ENCODE measurements around the gene C16orf82.
"Not testable (repeated sequence)": the region's sequence is repeated elsewhere in the genome, so short reads cannot be mapped to it uniquely, and the experiment has no call there.

Gene C16orf82

DNA sequence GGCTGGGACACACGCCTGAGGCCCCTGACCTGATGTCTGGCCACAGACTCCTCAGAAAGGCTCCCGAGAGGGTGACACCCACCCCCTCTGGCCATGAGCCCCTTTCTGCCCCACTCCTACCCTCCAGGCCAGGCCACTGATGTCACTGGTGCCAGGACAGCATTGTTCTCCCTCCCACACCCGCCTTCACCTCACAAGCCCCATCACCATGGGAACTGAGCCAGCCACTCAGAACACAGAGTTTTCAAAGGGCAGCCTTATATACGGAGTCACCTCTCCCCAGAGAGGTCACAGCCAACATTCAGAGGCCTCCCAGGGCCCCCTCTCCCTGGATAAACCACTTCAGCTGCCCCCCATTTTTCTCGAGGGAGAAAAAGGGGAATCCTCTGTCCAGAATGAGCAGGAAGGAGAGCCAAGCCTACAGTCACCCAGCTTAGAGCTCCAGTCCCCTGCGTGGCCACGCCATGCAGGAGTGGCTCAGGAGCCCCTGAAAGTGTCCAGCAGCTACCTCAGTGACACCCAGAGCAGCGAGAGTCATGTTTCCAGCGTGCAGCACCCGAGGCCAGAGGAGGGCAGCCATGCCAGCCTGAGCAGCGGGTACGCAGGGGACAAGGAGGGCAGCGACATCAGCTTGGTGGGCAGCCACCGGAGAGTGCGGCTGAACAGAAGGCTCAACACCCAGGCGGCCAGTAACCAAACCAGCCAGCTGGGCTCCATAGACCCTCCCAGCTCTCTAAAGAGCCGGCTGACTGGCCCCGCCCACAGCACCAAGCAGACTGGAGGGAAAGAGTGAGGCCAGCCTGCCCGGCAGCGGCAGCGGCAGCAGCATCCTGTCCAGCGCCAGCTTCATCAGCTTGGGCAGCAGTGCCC is at the start of gene C16orf82:
C16orf82 (plus strand) TSS at position 260 of the 870 bp plus-strand sequence.
- no peak for DNase-seq (ENCODE audit: low spot score)

GRCh38 chr16:27020031-27020430 is 46.7 kb upstream of the C16orf82 start:
- no peak for DNase-seq (ENCODE audit: low spot score)

DNA sequence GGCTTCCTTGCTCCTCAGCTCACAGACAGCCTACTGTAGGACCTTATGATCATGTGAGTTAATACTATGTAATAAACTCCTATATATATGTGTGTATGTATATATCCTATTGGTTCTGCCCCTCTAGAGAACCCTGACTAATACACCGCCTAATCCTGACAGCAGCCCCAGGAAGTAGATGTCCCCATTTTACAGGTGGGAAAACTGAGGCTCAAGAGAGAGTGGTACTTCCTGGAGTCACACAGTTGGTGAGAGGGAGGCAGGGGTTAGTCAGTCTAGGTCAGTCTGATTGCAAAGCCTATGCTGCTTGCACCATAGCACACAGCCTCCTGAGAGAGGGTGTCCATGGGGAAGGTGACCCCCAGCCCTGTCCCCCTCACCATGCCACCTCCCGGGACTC is 42.7 kb upstream of the C16orf82 start:
- DNase-seq (ENCODE audit: low spot score) = no peak

DNA sequence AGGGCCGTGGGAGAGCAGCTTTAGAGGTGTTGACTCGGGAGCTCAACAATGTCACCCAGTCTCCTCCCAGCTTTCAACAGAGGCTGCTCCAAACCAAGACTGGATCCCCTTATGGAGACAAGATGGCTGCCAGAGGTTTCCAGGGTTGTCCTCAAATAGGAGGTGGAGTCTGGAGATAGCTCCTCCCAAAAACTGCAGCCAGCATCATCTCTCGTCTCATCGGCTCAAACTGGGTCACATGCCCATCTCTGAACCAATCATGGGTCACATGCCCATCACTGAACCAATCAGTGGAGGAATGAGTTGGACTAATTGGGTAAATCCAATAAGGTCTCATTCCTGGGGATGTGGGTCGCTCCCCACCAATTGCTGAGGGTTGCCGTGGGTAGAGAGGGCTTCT is 41.1 kb upstream of the C16orf82 start:
- DNase-seq (ENCODE audit: low spot score) = no peak

DNA sequence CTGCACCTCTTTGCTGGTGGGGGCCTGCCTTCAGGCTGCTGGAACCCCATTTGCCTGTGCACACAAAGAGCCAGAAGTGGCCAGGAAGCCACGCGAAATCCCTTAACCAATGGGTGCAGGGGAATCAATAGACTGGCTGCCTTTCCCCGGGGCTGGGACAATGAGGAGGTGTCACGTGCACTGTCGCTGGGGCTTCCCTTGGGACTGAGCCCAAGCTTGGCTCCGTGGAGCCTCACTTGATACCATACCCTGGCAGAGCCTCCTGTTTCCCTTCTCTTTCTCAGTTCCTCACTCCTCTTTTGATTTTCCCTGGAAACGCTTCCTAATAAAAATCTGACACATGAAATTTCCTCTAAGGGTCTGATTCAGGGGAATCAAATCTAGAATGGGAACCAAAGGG is 38.8 kb upstream of the C16orf82 start:
- no peak for DNase-seq (ENCODE audit: low spot score)

GRCh38 chr16:27028591-27029110 is 38.1 kb upstream of the C16orf82 start:
- DNase-seq (ENCODE audit: low spot score) = no peak

- DNase-seq (ENCODE audit: low spot score) = no peak
These were observed 37.2 kb upstream of the C16orf82 start for GRCh38 chr16:27029525-27029924.

GRCh38 chr16:27033281-27033979 is 33.3 kb upstream of the C16orf82 start:
- no peak for DNase-seq (ENCODE audit: low spot score)

GRCh38 chr16:27040732-27041131 is 26.0 kb upstream of the C16orf82 start:
- no peak for DNase-seq (ENCODE audit: low spot score)

DNA sequence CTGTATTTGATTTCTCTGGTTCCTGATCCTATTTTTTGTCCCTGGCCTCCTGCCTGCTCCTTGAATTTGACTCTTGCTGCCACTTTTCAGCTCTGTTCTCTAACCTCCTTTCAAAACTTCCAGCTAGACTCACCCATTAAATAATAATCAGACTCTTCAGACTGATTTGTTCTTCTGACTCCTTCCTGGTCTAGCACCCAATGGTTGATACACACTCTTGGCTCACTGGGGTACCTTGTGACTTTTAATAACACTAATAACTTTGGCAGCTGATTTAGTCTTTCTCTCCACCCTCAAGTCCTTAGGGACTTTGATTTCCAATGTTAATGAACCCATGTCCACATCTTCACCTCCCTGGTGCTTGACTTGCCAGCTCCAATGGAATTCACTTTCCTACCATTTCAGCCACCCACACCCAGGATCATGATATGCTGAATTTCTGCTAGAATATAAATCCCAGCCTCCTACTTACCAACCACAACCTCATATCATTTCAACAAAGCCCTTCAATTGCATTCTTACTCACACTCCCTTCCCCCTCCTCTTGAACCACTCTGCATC is 19.7 kb upstream of the C16orf82 start:
- no peak for DNase-seq (ENCODE audit: low spot score)

DNA sequence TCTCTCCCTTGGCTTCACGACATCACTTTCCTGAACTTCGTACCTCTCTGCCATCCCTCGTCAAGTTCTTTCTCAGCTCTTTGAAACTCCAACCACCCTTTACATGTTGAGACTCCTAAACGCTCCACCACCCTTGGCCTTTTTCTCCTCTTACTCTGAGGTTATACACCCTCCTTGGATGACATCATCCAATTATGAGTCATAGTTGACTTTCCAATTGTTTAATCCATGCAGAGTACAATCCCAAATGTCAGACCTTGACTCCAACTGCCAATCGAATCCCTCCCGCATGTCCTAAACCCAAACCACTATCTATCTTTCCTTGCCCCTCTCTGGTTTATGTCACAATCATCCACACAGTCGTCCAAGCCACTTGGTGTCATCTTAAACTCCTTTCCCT is 18.4 kb upstream of the C16orf82 start:
- no peak for DNase-seq (ENCODE audit: low spot score)

DNA sequence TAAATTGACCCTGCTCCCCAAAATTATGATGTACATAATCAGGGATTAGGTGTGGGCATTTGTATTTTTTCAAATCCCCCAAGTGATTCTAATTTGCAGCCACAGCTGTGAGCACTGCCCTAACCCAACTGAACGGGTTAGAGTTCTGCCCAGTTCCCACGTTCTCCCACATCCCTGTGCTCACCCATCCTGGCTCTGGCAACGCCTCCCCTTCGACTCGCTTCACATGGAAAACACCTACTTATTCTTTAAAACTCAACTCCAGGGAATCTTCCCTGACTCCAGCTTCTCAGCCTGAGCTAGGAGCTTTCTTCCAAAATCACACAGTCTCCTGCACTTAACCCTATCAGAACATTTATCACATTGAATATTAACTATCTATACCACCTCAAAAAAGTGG is 17.6 kb upstream of the C16orf82 start:
- no peak for DNase-seq (ENCODE audit: low spot score)

DNA sequence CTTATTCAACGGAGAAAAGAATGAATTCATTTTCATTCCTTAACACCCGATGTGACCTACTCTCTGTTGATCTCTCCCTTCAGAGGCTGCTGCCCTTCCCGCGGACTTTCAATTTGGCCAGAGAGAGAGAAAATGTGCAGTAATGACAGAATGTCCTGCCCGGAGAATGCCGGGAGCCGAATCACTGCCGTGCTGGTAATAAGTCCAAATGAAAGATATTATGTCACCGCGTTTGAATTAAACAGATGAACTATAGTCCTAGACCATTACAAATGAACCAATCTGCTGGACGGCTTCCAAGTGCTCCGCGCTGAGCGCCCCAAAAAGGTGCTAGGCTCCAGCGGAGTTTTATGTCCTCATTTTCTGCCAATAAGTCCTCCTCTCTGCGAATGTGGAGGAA is 14.7 kb upstream of the C16orf82 start:
- no peak for DNase-seq (ENCODE audit: low spot score)

- DNase-seq (ENCODE audit: low spot score) = no peak
These were observed 12.7 kb upstream of the C16orf82 start for GRCh38 chr16:27053996-27054395.

DNA sequence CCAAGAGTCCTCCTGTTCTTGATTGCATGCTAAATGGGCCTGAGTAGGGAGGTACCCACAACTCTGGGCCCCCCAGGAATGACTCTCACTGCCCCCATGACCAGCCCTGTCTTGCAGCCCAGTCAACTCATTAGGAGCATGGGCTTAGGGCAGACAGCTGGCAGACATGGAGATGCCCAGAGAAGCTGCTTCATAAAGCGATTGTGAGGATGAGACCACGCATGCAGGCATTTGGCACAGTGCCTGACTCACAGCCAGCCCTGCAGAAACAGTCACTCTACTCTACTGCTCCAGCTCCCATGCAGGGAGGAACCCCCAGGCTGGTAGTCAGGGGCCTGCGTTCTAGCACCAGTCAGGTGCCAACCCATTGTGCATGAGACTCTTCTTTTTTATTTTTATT is 8.4 kb upstream of the C16orf82 start:
- no peak for DNase-seq (ENCODE audit: low spot score)

DNA sequence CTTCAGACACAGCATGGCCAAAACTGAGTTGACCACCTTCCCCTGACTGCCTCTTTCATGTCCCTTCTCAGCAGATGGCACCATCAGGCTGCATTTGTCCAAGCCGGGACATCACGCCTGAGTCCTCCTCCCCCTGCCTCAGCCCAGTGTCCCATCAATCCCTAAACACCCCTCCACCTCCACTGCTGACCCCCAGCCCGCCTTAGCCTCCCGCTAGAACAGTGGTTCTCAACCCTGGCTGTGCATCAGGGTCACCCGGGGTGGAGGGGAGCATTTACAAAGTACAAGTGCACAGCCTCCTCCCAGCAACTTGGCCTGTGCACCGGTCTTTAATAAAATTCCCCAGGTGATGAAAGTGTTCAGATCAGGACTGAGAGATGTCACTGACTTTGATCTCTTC is 4.0 kb downstream of the C16orf82 start:
- no peak for DNase-seq (ENCODE audit: low spot score)

- no peak for DNase-seq (ENCODE audit: low spot score)
These were observed 7.0 kb downstream of the C16orf82 start for GRCh38 chr16:27073733-27074132.

DNA sequence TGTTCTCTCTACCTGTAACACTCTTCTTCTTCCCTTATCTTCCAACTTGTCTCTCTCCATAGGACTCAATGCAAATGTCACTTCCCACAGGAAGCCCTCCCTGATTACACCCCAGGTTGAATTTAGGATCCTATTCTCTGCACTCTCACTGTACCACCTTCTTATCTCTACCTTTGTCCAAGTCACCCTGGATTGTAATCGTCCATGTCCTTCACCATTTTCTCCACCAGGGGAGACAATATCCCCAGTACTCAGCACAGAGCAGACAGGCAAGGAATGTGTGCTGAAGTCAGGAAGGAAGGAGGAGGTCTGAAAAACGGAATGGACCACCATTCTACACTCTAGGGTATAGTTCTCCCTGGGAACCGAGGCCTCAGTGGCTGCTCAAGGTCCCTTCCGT is 14.2 kb downstream of the C16orf82 start:
- DNase-seq (ENCODE audit: low spot score) = no peak

GRCh38 chr16:27083861-27084261 is 17.1 kb downstream of the C16orf82 start:
- no peak for DNase-seq (ENCODE audit: low spot score)

DNA sequence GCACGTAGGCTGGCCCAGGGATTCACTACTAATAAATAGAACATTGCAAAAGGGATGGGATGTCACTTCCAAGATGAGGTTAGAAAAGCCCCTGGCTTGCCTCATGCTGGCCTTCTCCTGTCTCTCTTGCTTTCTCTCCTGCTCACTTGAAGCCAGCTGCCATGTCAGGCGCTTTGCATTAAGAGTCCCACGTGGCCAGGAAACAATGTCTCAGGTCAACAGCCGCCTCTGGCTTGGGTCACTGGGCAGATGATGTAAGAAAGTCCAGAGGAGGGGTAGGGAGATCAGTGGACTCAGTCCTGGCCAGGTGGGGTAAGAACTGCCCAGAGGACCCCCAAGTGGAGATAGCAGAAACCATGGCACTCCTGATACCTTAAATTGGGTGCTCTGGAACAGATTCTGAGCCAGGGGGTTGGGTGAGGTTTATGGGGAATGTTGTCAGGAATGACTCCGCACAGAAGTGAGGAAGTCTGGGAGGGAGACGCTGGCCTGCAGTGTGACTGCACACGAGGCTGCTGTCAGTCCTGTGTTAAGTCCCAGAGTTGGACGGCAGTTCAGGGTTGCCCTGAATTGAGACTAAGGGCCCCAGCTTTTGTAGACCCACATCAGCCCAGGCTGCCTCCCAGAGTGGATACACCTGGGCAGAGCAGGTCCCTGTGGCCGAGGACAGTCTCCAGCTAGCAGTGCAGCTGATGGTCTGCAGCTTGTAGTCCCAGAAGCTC is 17.7 kb downstream of the C16orf82 start:
- DNase-seq (ENCODE audit: low spot score) = no peak

GRCh38 chr16:27085182-27085581 is 18.5 kb downstream of the C16orf82 start:
- no peak for DNase-seq (ENCODE audit: low spot score)

DNA sequence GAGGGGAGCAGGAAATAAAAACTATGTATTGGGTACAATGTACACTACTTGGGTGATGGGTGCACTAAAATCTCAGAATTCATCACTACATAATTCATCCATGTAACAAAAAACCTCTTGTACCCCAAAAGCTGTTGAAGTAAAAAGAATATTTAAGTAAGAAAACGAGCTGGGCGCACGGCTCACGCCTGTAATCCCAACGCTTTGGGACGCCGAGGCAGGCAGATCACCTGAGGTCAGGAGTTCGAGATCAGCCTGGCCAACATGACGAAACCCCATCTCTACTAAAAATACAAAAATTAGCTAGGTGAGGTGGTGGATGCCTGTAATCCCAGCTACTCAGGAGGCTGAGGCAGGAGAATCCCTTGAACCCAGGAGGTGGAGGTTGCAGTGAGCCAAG is 19.3 kb downstream of the C16orf82 start:
- DNase-seq (ENCODE audit: low spot score) = not testable (repeated sequence)

Measured in hematopoietic multipotent progenitor cell treated with erythropoietin and hydrocortisone succinate and interleukin-3 and kit ligand, for 17 days (in vitro differentiated cells).